HepG2 (cell line): Measurements from ENCODE around the gene MDP1. TPM values are rescaled to one million over a fixed set of nuclear protein-coding genes. Genes with fewer than 3 reads are reported as not detected.

ENCODE experiments used
- AKAP8 ChIP-seq: sonication (generic); formaldehyde crosslinking; IDR thresholded peaks from 2 replicates; pipeline ENCODE4 v1.5.1; 2020; ENCODE audit warnings: mild to moderate bottlenecking, missing genetic modification reagents
- ARID5B ChIP-seq: IDR thresholded peaks from 2 replicates; pipeline ENCODE4 v1.4.0; 2020; ENCODE audit warnings: mild to moderate bottlenecking, missing genetic modification reagents
- ETV5 ChIP-seq: IDR thresholded peaks from 2 replicates; pipeline ENCODE4 v1.6.1; 2018; ENCODE audit warnings: missing biosample characterization, missing genetic modification reagents, inconsistent platforms, borderline replicate concordance
- FLYWCH1 ChIP-seq: sonication (generic); formaldehyde crosslinking; IDR thresholded peaks from 2 replicates; pipeline ENCODE4 v1.8.1; 2023; ENCODE audit warnings: mild to moderate bottlenecking, missing genetic modification reagents
- FOSL2 ChIP-seq: sonication (generic); formaldehyde crosslinking; IDR thresholded peaks from 2 replicates; pipeline ENCODE4 v1.4.0; 2020; ENCODE audit warnings: missing genetic modification reagents
- HNRNPLL ChIP-seq: fragments of 200-400 bp; formaldehyde crosslinking; IDR thresholded peaks from 2 replicates; pipeline ENCODE4 v1.6.1; 2017; ENCODE audit warnings: mild to moderate bottlenecking, low read depth, low read length; ENCODE audit not compliant: poor library complexity, severe bottlenecking
- MTERF4 ChIP-seq: sonication (generic); formaldehyde crosslinking; IDR thresholded peaks from 2 replicates; pipeline ENCODE4 v1.8.0; 2023; ENCODE audit warnings: mild to moderate bottlenecking, missing genetic modification reagents
- NCOA5 ChIP-seq: sonication (generic); formaldehyde crosslinking; IDR thresholded peaks from 2 replicates; pipeline ENCODE4 v1.4.0; 2020; ENCODE audit warnings: missing genetic modification reagents
- NFAT5 ChIP-seq: sonication (generic); formaldehyde crosslinking; IDR thresholded peaks from 2 replicates; pipeline ENCODE4 v1.4.0; 2020; ENCODE audit warnings: missing genetic modification reagents
- PPARG ChIP-seq: conservative IDR thresholded peaks from 2 replicates; pipeline ENCODE4 v1.6.1; 2016; ENCODE audit warnings: missing biosample characterization, missing genetic modification reagents
- REPIN1 ChIP-seq: sonication (generic); formaldehyde crosslinking; IDR thresholded peaks from 2 replicates; pipeline ENCODE4 v1.8.0; 2022; ENCODE audit warnings: missing genetic modification reagents, low read depth, mild to moderate bottlenecking, borderline replicate concordance
- SMYD3 ChIP-seq: sonication (generic); formaldehyde crosslinking; IDR thresholded peaks from 2 replicates; pipeline ENCODE4 v1.8.1; 2023; ENCODE audit warnings: mild to moderate bottlenecking, missing genetic modification reagents
- TCF7L2 ChIP-seq: IDR thresholded peaks from 2 replicates; pipeline ENCODE4 v1.6.1; 2011; ENCODE audit warnings: mild to moderate bottlenecking, low read depth, low read length, moderate library complexity
- ZNF30 ChIP-seq: sonication (generic); formaldehyde crosslinking; IDR thresholded peaks from 2 replicates; pipeline ENCODE4 v1.5.0; 2020; ENCODE audit warnings: mild to moderate bottlenecking, missing genetic modification reagents
- ZNF350 ChIP-seq: sonication (generic); formaldehyde crosslinking; IDR thresholded peaks from 2 replicates; pipeline ENCODE4 v1.4.0; 2020; ENCODE audit warnings: mild to moderate bottlenecking, low read depth, missing genetic modification reagents, borderline replicate concordance
- ZNF44 ChIP-seq: sonication (generic); formaldehyde crosslinking; IDR thresholded peaks from 2 replicates; pipeline ENCODE4 v1.5.1; 2020; ENCODE audit warnings: mild to moderate bottlenecking, missing genetic modification reagents
- ZNF468 ChIP-seq: sonication (generic); formaldehyde crosslinking; IDR thresholded peaks from 2 replicates; pipeline ENCODE4 v1.8.0; 2022; ENCODE audit warnings: mild to moderate bottlenecking, moderate library complexity, missing genetic modification reagents
- ZNF577 ChIP-seq: sonication (generic); formaldehyde crosslinking; IDR thresholded peaks from 2 replicates; pipeline ENCODE4 v1.4.0; 2020; ENCODE audit warnings: mild to moderate bottlenecking, low read depth, missing genetic modification reagents, borderline replicate concordance
- ZNF75D ChIP-seq: sonication (generic); formaldehyde crosslinking; IDR thresholded peaks from 2 replicates; pipeline ENCODE4 v1.8.1; 2023; ENCODE audit warnings: missing genetic modification reagents, mild to moderate bottlenecking, borderline replicate concordance
- ZNF761 ChIP-seq: sonication (generic); formaldehyde crosslinking; conservative IDR thresholded peaks from 2 replicates; pipeline ENCODE4 v1.4.0; 2020; ENCODE audit warnings: mild to moderate bottlenecking, missing genetic modification reagents
- ZNF773 ChIP-seq: sonication (generic); formaldehyde crosslinking; IDR thresholded peaks from 2 replicates; pipeline ENCODE4 v1.4.0; 2020; ENCODE audit warnings: missing genetic modification reagents, borderline replicate concordance
- polyA plus RNA-seq, 8 experiments: library from polyadenylated mRNA; depleted of rRNA in 3 of 8; stranded (reverse) in 7 of 8; unstranded in 1 of 8; fragments of >200 nt; fragmentation: Illumina TruSeq in 4 of 8; extraction: Trizol in 4 of 8; gene quantifications; 2 replicates each; pipeline versions ENCODE4 v1.2.1 to v1.2.3, GENCODE V29; 2011 to 2016; ENCODE audit warnings: low read depth in 4 of 8, missing spikeins in 1 of 8, mixed read lengths in 1 of 8; ENCODE audit not compliant: insufficient read depth in 1 of 8
- total RNA-seq, 5 experiments: library from RNA; depleted of rRNA; stranded (reverse); fragments of >200 nt; fragmentation: Illumina TruSeq; extraction: Trizol; gene quantifications; 2 replicates each; pipeline ENCODE4 v1.2.3, GENCODE V29; 2016; ENCODE audit warnings: low read depth in 1 of 5

MDP1 gene
- total and polyA plus RNA-seq, 2 of the 13 experiments (the other 11 are each of a cell fraction or from before 2014, with no cell fraction given): 44.1 to 48.7 TPM

- no peak for TF ChIP-seq ZNF577
- TF ChIP-seq SMYD3 (CRISPR knock-in tag): no peak
- TF ChIP-seq AKAP8: peak; percentile 3
- no peak; the same call in 1 of the 2 replicates for TF ChIP-seq ARID5B (CRISPR knock-in tag)
- TF ChIP-seq FOSL2 (CRISPR knock-in tag): peak; percentile 87
- TF ChIP-seq ZNF773: no peak
- TF ChIP-seq ETV5 (CRISPR knock-in tag): no peak
- no peak for TF ChIP-seq ZNF75D (CRISPR knock-in tag)
- no peak for TF ChIP-seq PPARG
- 0 out of 2 replicates have a peak, but pooled peaks have one; percentile 69 for TF ChIP-seq NCOA5 (CRISPR knock-in tag)
- no peak for TF ChIP-seq ZNF761 (CRISPR knock-in tag)
- TF ChIP-seq FLYWCH1 (CRISPR knock-in tag): no peak
- TF ChIP-seq ZNF44 (CRISPR knock-in tag): no peak
- TF ChIP-seq HNRNPLL: no peak
- 0 out of 2 replicates have a peak, but pooled peaks have one; percentile 59 for TF ChIP-seq NFAT5 (CRISPR knock-in tag)
- no peak for TF ChIP-seq ZNF350
- 0 out of 2 replicates have a peak, but pooled peaks have one; percentile 11 for TF ChIP-seq ZNF30 (CRISPR knock-in tag)
- TF ChIP-seq MTERF4: no peak
- no peak for TF ChIP-seq TCF7L2
- no peak for TF ChIP-seq ZNF468 (CRISPR knock-in tag)
- no peak for TF ChIP-seq REPIN1
Observed at GRCh38 chr14:24243336-24243836, 27.5 kb upstream of the MDP1 start (continued).
